GM12865 (cell line): Measurements from ENCODE around the gene TMBIM4.
"Not testable (repeated sequence)": the region's sequence is repeated elsewhere in the genome, so short reads cannot be mapped to it uniquely, and the experiment has no call there.

Experiments used
- DNase-seq: peaks from one replicate; pipeline ENCODE4 v3.0.0; 2010; ENCODE audit warnings: low read depth
- H3K4me3 ChIP-seq: 2 replicates; pipeline ENCODE4 v1.5.1; 2011; ENCODE audit warnings: mild to moderate bottlenecking, low read depth, low read length, control low read depth
- TF ChIP-seq, protein P1 (sequence below): IDR thresholded peaks from 2 replicates; pipeline ENCODE4 v1.5.1; 2011; ENCODE audit warnings: low read length, control low read depth, low read depth, inconsistent platforms; ENCODE audit not compliant: insufficient read depth; ENCODE audit errors: missing control alignments

The TMBIM4 gene

GRCh38 chr12:66169221-66170170 lies at the start of gene TMBIM4:
TSS of gene TMBIM4 (minus strand) at chr12:66169996. CDS start at chr12:66169951, 45 bp downstream.
- TF ChIP-seq, protein P1, sequence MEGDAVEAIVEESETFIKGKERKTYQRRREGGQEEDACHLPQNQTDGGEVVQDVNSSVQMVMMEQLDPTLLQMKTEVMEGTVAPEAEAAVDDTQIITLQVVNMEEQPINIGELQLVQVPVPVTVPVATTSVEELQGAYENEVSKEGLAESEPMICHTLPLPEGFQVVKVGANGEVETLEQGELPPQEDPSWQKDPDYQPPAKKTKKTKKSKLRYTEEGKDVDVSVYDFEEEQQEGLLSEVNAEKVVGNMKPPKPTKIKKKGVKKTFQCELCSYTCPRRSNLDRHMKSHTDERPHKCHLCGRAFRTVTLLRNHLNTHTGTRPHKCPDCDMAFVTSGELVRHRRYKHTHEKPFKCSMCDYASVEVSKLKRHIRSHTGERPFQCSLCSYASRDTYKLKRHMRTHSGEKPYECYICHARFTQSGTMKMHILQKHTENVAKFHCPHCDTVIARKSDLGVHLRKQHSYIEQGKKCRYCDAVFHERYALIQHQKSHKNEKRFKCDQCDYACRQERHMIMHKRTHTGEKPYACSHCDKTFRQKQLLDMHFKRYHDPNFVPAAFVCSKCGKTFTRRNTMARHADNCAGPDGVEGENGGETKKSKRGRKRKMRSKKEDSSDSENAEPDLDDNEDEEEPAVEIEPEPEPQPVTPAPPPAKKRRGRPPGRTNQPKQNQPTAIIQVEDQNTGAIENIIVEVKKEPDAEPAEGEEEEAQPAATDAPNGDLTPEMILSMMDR = peak; percentile 32
- peak within 1 kb of the TSS; percentile 69 for H3K4me3 ChIP-seq

GRCh38 chr12:66217342-66217917 lies 47.6 kb upstream of the TMBIM4 start:
- DNase-seq = no peak
- TF ChIP-seq, protein P1 = no peak

More at GRCh38 chr12:66169221-66170170, at the start of gene TMBIM4:
- DNase-seq = peak; percentile 93

GRCh38 chr12:66213011-66213410 lies 43.2 kb upstream of the TMBIM4 start:
- H3K4me3 ChIP-seq, DNase-seq: not testable (repeated sequence)

More at GRCh38 chr12:66217342-66217917, 47.6 kb upstream of the TMBIM4 start:
- no peak overlapping the region for H3K4me3 ChIP-seq

- H3K4me3 ChIP-seq, DNase-seq: not testable (repeated sequence)
Measured at GRCh38 chr12:66211573-66211972, 41.8 kb upstream of the TMBIM4 start.

DNA sequence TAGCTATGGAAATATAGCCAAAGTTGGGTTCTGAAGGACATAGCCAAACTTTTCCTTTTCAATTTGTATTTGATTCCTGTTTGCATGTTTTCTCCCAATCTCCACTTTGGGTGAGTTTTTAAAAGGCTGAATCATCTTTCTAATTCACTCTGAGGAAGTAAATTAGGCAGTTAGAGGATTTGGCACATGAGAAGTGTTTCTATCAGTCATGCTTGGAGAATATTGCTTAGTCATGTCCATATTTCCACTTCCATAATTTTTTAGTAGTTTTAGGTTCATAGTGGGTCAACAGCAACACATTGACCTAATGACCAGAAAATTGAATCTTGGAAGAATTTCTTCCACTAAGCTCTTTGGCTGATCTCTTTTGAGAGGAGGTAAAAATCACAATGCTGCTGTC lies 41.0 kb upstream of the TMBIM4 start:
- TF ChIP-seq, protein P1 = no peak
- no peak for DNase-seq
- H3K4me3 ChIP-seq = no peak overlapping the region

DNA sequence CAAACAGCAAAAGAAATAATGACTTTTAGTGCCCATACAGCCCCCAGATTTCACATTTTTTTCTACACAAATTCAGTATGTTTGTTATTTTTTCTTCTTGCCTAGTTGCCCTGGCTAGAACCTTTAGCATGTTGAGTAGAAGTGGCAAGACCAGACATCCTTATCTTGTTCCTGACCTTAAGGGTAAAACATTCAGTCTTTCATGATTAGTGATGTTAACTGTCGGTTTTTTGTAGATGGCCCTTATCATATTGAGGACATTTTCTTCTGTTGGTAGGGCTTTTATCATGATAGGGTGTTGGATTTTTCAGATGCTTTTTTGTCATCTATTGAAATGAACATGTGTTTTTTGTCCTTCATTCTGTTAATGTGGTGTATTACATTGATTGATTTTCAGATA lies 36.3 kb upstream of the TMBIM4 start:
- H3K4me3 ChIP-seq = no peak overlapping the region
- DNase-seq = no peak
- TF ChIP-seq, protein P1 = no peak

DNA sequence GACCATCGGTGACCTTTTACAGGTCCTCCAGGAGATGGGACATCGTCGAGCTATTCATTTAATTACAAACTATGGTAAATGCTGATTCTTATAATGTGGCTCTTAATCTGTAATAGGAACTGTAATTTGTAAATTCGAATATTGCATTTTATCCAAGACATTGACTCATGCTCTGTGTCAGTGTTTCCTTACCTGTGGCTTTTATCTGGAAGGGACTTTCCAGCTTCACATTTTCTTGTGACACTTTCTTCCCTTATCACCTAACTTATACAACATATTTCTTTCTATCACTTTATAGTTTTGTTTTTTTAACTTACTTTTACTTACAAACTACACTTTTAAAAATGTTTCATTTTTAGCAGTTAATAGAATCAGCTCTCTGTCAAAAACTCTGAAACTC lies 34.0 kb upstream of the TMBIM4 start:
- no peak overlapping the region for H3K4me3 ChIP-seq
- no peak for DNase-seq
- TF ChIP-seq, protein P1 = no peak
